Breast epithelium (tissue), 3 donors: Measurements from ENCODE around the gene NAV2.

Experiments used
- CTCF ChIP-seq, 3 donors: fragments of 450-650 bp; IDR thresholded peaks; one replicate each; pipeline ENCODE4 v1.5.1; 2016 to 2017; ENCODE audit warnings: antibody characterized with exemption in 3 of 3, mild to moderate bottlenecking in 3 of 3, moderate library complexity in 3 of 3
- POLR2A ChIP-seq: fragments of 450-650 bp; IDR thresholded peaks from one replicate; pipeline ENCODE4 v1.6.1; 2016; ENCODE audit warnings: antibody characterized with exemption, mild to moderate bottlenecking, moderate library complexity
- POLR2AphosphoS5 ChIP-seq, 3 donors: sonication (generic); formaldehyde crosslinking; IDR thresholded peaks; one replicate each; pipeline ENCODE4 v1.6.1; 2017; ENCODE audit warnings: antibody characterized with exemption in 3 of 3

- TF ChIP-seq POLR2AphosphoS5 (IDR thresholded peaks at IDR 0.05), result no peak
- no peak for TF ChIP-seq POLR2A
- TF ChIP-seq CTCF (IDR thresholded peaks at IDR 0.05), result no peak
These were observed 336.1 kb downstream of the NAV2 start for GRCh38 chr11:20048707-20049106.
